Trophoblast cell (in vitro differentiated cells and primary cell): ENCODE results near the gene SPPL2B.
"Not testable (repeated sequence)": the region's sequence is repeated elsewhere in the genome, so short reads cannot be mapped to it uniquely, and the experiment has no call there.

ENCODE experiments used
- DNase-seq, 2 donors: peaks; one replicate each; pipeline ENCODE4 v3.0.0-alpha.2; 2016
- H2AFZ ChIP-seq: 2 replicates; pipeline ENCODE4 v1.6.1; 2013; ENCODE audit warnings: low read length, moderate library complexity, mild to moderate bottlenecking; ENCODE audit not compliant: insufficient read depth, poor library complexity
- H2AK5ac ChIP-seq: 2 replicates; pipeline ENCODE4 v1.6.1; 2013; ENCODE audit warnings: mild to moderate bottlenecking, low read length
- H2BK120ac ChIP-seq: 2 replicates; pipeline ENCODE4 v1.6.1; 2013; ENCODE audit warnings: low read length, mild to moderate bottlenecking, moderate library complexity; ENCODE audit not compliant: insufficient read depth, poor library complexity
- H2BK12ac ChIP-seq: 2 replicates; pipeline ENCODE4 v1.6.1; 2013; ENCODE audit warnings: mild to moderate bottlenecking, low read length, moderate library complexity
- H2BK5ac ChIP-seq: 2 replicates; pipeline ENCODE4 v1.6.1; 2013; ENCODE audit warnings: low read length, low read depth, moderate library complexity, mild to moderate bottlenecking; ENCODE audit not compliant: poor library complexity
- H3K14ac ChIP-seq: 2 replicates; pipeline ENCODE4 v1.6.1; 2013; ENCODE audit warnings: mild to moderate bottlenecking, low read length
- H3K18ac ChIP-seq: 2 replicates; pipeline ENCODE4 v1.6.1; 2013; ENCODE audit warnings: mild to moderate bottlenecking, low read length
- H3K23ac ChIP-seq: 2 replicates; pipeline ENCODE4 v1.6.1; 2013; ENCODE audit warnings: low read length
- H3K27ac ChIP-seq: 2 replicates; pipeline ENCODE4 v1.5.1; 2013; ENCODE audit warnings: low read depth, mild to moderate bottlenecking, inconsistent platforms, low read length, moderate library complexity
- H3K27me3 ChIP-seq: 2 replicates; pipeline ENCODE4 v1.6.1; 2013; ENCODE audit warnings: inconsistent platforms, mild to moderate bottlenecking, low read length, moderate library complexity; ENCODE audit not compliant: insufficient read depth
- H3K36me3 ChIP-seq, 2 experiments: 1 replicate in 1 of 2; 2 replicates in 1 of 2; pipeline ENCODE4 v1.6.1; 2013; ENCODE audit warnings: low read length in 2 of 2, mild to moderate bottlenecking in 2 of 2, moderate library complexity in 1 of 2; ENCODE audit not compliant: insufficient read depth in 2 of 2, control insufficient read depth in 1 of 2
- H3K4ac ChIP-seq: 2 replicates; pipeline ENCODE4 v1.6.1; 2013; ENCODE audit warnings: low read depth, mild to moderate bottlenecking, low read length, moderate library complexity
- H3K4me1 ChIP-seq, 2 experiments: 1 replicate in 1 of 2; 2 replicates in 1 of 2; pipeline ENCODE4 v1.6.1; 2013; ENCODE audit warnings: low read length in 2 of 2, mild to moderate bottlenecking in 2 of 2, moderate library complexity in 1 of 2; ENCODE audit not compliant: insufficient read depth in 2 of 2, control insufficient read depth in 1 of 2
- H3K4me2 ChIP-seq: 2 replicates; pipeline ENCODE4 v1.6.1; 2013; ENCODE audit warnings: inconsistent platforms, mild to moderate bottlenecking, low read length, moderate library complexity
- H3K4me3 ChIP-seq: 2 replicates; pipeline ENCODE4 v1.5.1; 2013; ENCODE audit warnings: mild to moderate bottlenecking, low read depth, low read length, inconsistent platforms
- H3K79me1 ChIP-seq: one replicate; pipeline ENCODE4 v1.6.1; 2013; ENCODE audit warnings: low read length
- H3K79me2 ChIP-seq: 2 replicates; pipeline ENCODE4 v1.6.1; 2013; ENCODE audit warnings: low read length, mild to moderate bottlenecking; ENCODE audit not compliant: control insufficient read depth, insufficient read depth, poor library complexity
- H3K9ac ChIP-seq: 2 replicates; pipeline ENCODE4 v1.6.1; 2013; ENCODE audit warnings: mild to moderate bottlenecking, low read length
- H3K9me3 ChIP-seq: 2 replicates; pipeline ENCODE4 v1.6.1; 2013; ENCODE audit warnings: low read depth, mild to moderate bottlenecking, control low read depth, inconsistent platforms, low read length; ENCODE audit not compliant: insufficient read depth
- H4K12ac ChIP-seq: 2 replicates; pipeline ENCODE4 v1.6.1; 2013; ENCODE audit warnings: low read depth, mild to moderate bottlenecking, low read length, moderate library complexity
- H4K8ac ChIP-seq: 2 replicates; pipeline ENCODE4 v1.6.1; 2013; ENCODE audit warnings: low read depth, mild to moderate bottlenecking, low read length, moderate library complexity
- H4K91ac ChIP-seq: one replicate; pipeline ENCODE4 v1.6.1; 2013; ENCODE audit warnings: low read depth, mild to moderate bottlenecking, low read length, moderate library complexity
- WGBS: extraction: QIAGEN DNeasy Blood & Tissue Kit; methylation state at CpG from one replicate; pipeline ENCODE4 v1.1.7; 2013; ENCODE audit warnings: missing lambda C conversion rate; ENCODE audit not compliant: insufficient read length, insufficient coverage; ENCODE audit errors: extremely low coverage; 5-methylcytosine and 5-hydroxymethylcytosine counted together

Gene SPPL2B

DNA sequence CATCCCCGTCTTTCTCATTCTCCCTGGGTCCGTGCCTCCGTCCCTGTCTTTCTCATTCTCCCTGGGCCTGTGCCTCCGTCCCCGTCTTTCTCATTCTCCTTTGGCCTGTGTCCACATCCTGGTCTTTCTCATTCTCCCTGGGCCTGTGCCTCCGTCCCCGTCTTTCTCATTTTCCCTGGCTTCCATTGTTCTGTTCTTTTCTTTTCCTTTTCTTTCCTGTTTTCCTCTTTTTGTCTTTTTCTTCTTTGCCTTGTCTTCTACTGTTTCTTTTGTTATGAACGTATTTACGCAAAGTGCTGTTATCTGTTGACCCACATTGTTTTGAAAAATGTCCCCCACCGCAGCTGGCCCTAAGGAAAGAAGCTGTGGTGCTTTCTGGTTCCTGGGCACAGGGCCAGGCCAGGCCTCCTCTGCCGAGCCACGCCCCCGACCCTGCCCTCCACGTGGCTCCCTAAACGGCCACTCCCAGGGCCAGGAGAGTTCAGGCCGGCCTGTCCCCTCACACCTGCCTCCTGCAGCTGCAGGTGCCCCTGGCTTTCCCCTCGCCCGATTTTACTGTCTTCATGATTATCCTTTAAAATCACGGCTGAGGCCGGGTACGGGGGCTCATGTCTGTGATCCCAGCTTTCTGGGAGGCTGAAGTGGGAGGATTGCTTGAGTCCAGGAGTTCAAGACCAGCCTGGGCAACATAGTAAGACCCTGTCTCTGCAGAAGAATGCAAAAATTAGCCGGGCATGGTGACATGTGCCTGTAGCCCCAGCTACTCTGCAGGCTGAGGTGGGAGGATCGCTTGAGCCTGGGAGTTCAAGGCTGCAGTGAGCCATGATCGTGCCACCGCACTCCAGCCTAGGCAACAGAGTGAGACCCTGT, 17.5 kb downstream of the SPPL2B start:
- peaks cover 4% of the 10 kb centered on the region for H3K79me2 ChIP-seq
- H3K4me1 ChIP-seq, result peaks cover 10 to 11% of the 10 kb centered on the region in 2 experiments
- no peak overlapping the region for H3K18ac ChIP-seq
- no peak overlapping the region for H3K4ac ChIP-seq
- H2AFZ ChIP-seq, result no peak overlapping the region
- DNase-seq, result no peak
- no peak overlapping the region for H3K14ac ChIP-seq
- no peak overlapping the region for H3K4me3 ChIP-seq
- H4K8ac ChIP-seq, result no peak overlapping the region
- H2AK5ac ChIP-seq, result no peak overlapping the region
- no peaks in the 10 kb centered on the region for H3K9me3 ChIP-seq
- no peak overlapping the region for H4K91ac ChIP-seq
- H3K36me3 ChIP-seq, result peaks cover 17 to 29% of the 10 kb centered on the region in 2 experiments
- no peak overlapping the region for H3K9ac ChIP-seq
- H2BK5ac ChIP-seq, result no peak overlapping the region
- H3K27me3 ChIP-seq, result no peaks in the 10 kb centered on the region
- H2BK12ac ChIP-seq, result no peak overlapping the region
- no peak overlapping the region for H3K4me2 ChIP-seq
- no CpG with 5 or more reads among the region's 25 CpGs for WGBS
- no peak overlapping the region for H2BK120ac ChIP-seq
- H3K23ac ChIP-seq, result no peak overlapping the region
- no peak overlapping the region for H4K12ac ChIP-seq
- H3K27ac ChIP-seq, result no peak overlapping the region
- peaks cover 9% of the 10 kb centered on the region for H3K79me1 ChIP-seq

- not testable (repeated sequence) for H2AFZ ChIP-seq, H3K9me3 ChIP-seq, H3K9ac ChIP-seq, H2AK5ac ChIP-seq, H3K23ac ChIP-seq, H3K4me1 ChIP-seq, H3K4me3 ChIP-seq, H4K8ac ChIP-seq, H3K27ac ChIP-seq, H3K79me2 ChIP-seq, DNase-seq, H2BK12ac ChIP-seq, H3K14ac ChIP-seq, H3K79me1 ChIP-seq, H3K27me3 ChIP-seq, H3K4ac ChIP-seq, H2BK5ac ChIP-seq, H2BK120ac ChIP-seq, H4K12ac ChIP-seq, H3K4me2 ChIP-seq, H4K91ac ChIP-seq, H3K18ac ChIP-seq
- peaks cover 27 to 41% of the 10 kb centered on the region in 2 experiments for H3K36me3 ChIP-seq
- WGBS, result 98% methylated on average over 23 of the region's 24 CpGs
These were observed 21.3 kb downstream of the SPPL2B start for GRCh38 chr19:2349818-2350217.

DNA sequence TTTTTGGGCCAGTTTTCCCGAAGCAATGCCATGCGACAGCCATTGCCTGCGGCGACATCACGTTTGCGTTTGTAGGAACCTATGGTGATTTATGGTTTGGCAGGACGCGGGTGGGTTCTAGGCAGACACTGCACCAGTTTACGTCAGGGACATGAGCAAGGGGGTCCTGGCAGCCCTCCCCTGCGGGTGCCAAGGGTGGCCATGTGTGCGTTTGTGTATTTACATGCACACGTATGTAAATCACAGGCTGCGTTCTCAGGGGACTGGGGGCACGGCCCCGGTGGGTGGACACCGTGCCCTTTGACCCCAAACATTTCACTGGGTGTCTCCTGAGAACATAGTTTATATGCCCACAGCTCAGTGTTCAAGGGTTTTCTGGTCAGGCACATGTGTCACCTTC, 22.2 kb downstream of the SPPL2B start:
- no peak overlapping the region for H2BK12ac ChIP-seq
- H4K12ac ChIP-seq, result no peak overlapping the region
- no peaks in the 10 kb centered on the region for H3K27me3 ChIP-seq
- no peak for DNase-seq
- no peak overlapping the region for H3K14ac ChIP-seq
- H3K79me1 ChIP-seq, result no peaks in the 10 kb centered on the region
- H2BK120ac ChIP-seq, result no peak overlapping the region
- H3K4me2 ChIP-seq, result no peak overlapping the region
- no peak overlapping the region for H3K9ac ChIP-seq
- no peaks in the 10 kb centered on the region for H3K79me2 ChIP-seq
- no peak overlapping the region for H4K91ac ChIP-seq
- peaks cover 27 to 36% of the 10 kb centered on the region in 2 experiments for H3K36me3 ChIP-seq
- H3K4me1 ChIP-seq, result no peaks in the 10 kb centered on the region
- no peak overlapping the region for H2BK5ac ChIP-seq
- no peak overlapping the region for H2AK5ac ChIP-seq
- H3K27ac ChIP-seq, result no peak overlapping the region
- H4K8ac ChIP-seq, result no peak overlapping the region
- no CpG with 5 or more reads among the region's 16 CpGs for WGBS
- no peaks in the 10 kb centered on the region for H3K9me3 ChIP-seq
- H2AFZ ChIP-seq, result no peak overlapping the region
- no peak overlapping the region for H3K4me3 ChIP-seq
- no peak overlapping the region for H3K4ac ChIP-seq
- no peak overlapping the region for H3K18ac ChIP-seq
- no peak overlapping the region for H3K23ac ChIP-seq

DNA sequence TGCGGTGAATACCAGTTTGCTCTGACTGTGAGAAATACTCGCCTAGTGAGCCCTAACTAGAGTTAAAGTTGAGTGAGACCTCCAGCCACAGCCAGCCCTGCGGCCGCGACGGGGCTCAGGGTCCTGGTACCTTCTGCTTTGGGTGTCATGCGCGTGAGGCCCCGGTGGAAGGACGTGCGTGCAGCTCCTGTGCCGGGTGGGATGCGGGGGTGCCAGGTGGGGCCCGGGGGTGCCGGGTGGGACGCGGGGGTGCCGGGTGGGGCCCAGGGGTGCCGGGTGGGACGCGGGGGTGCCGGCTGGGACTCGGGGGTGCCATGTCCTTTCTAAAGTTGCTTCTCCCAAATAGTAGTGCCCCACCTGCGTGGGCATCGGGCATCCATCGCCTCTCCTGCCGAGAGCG, 23.1 kb downstream of the SPPL2B start:
- no CpG with 5 or more reads among the region's 28 CpGs for WGBS
- H2BK120ac ChIP-seq, result no peak overlapping the region
- no peak overlapping the region for H2AFZ ChIP-seq
- no peak overlapping the region for H3K9ac ChIP-seq
- no peak overlapping the region for H3K18ac ChIP-seq
- no peak overlapping the region for H4K12ac ChIP-seq
- H3K27ac ChIP-seq, result no peak overlapping the region
- no peak overlapping the region for H3K4me3 ChIP-seq
- H3K27me3 ChIP-seq, result no peaks in the 10 kb centered on the region
- no peak overlapping the region for H3K14ac ChIP-seq
- no peaks in the 10 kb centered on the region for H3K9me3 ChIP-seq
- H3K4me1 ChIP-seq, result no peaks in the 10 kb centered on the region
- no peak overlapping the region for H3K4ac ChIP-seq
- no peak overlapping the region for H2BK12ac ChIP-seq
- DNase-seq, result no peak
- no peak overlapping the region for H3K4me2 ChIP-seq
- H3K79me1 ChIP-seq, result no peaks in the 10 kb centered on the region
- H2AK5ac ChIP-seq, result no peak overlapping the region
- H3K23ac ChIP-seq, result no peak overlapping the region
- H3K36me3 ChIP-seq, result peaks cover 24 to 36% of the 10 kb centered on the region in 2 experiments
- H4K91ac ChIP-seq, result no peak overlapping the region
- no peak overlapping the region for H4K8ac ChIP-seq
- no peak overlapping the region for H2BK5ac ChIP-seq
- H3K79me2 ChIP-seq, result no peaks in the 10 kb centered on the region
